ENCODE measurements around the gene HBD. TPM values are rescaled to one million over a fixed set of nuclear protein-coding genes. Genes with fewer than 3 reads are reported as not detected.

HBD gene
- total RNA-seq, 1 experiment from 2014 or later = not detected

DNA sequence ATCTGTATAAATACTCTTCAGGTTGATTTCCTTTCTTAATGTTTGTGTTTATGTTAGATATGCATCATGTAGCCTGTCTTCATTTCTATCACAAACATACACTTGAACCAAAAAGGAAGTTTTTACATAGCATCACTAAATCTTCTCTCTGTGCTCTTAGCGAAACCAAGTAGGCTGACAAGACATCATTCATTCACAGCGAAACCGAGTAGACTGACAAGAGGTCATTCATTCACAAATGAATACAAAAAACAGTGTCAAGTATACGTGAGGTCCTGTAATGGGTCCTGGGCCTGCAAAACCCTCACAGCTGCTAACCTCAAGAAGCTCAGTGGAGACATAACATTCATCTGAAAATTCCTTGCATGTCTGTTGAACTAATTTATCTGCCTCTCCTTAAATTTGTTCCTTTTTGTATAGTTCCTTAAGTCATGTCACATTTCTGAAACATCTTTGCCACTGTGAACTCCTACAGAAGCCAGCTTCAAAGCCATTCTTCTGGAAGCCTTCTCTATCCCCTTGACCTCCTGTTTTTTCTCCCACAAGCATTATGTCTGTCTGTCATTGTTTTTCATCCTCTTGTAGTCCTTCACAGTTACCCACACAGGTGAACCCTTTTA, 45.3 kb upstream of the HBD start:
- peaks cover 6% of the 10 kb centered on the region for H3K4me1 Mint-ChIP-seq (ENCODE audit: low read depth, unreplicated experiment)
- no peaks in the 10 kb centered on the region for H3K36me3 Mint-ChIP-seq (ENCODE audit: insufficient read depth, unreplicated experiment)
- H3K9me3 Mint-ChIP-seq (ENCODE audit: unreplicated experiment) = no peaks in the 10 kb centered on the region
- TF ChIP-seq, protein P1, sequence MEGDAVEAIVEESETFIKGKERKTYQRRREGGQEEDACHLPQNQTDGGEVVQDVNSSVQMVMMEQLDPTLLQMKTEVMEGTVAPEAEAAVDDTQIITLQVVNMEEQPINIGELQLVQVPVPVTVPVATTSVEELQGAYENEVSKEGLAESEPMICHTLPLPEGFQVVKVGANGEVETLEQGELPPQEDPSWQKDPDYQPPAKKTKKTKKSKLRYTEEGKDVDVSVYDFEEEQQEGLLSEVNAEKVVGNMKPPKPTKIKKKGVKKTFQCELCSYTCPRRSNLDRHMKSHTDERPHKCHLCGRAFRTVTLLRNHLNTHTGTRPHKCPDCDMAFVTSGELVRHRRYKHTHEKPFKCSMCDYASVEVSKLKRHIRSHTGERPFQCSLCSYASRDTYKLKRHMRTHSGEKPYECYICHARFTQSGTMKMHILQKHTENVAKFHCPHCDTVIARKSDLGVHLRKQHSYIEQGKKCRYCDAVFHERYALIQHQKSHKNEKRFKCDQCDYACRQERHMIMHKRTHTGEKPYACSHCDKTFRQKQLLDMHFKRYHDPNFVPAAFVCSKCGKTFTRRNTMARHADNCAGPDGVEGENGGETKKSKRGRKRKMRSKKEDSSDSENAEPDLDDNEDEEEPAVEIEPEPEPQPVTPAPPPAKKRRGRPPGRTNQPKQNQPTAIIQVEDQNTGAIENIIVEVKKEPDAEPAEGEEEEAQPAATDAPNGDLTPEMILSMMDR (IDR thresholded peaks at IDR 0.05; ENCODE audit: insufficient read depth in 1 of 2, low read depth in 1 of 2, low read length in 1 of 2, severe bottlenecking in 1 of 2, unreplicated experiment in 1 of 2) = no peak
- H3K4me3 Mint-ChIP-seq (ENCODE audit: unreplicated experiment) = no peak overlapping the region
- no peak for DNase-seq
- no peaks in the 10 kb centered on the region for H3K36me3 ChIP-seq (ENCODE audit: control insufficient read depth, insufficient read depth, low read length)
- H3K4me3 ChIP-seq (ENCODE audit: low read depth, low read length) = no peak overlapping the region
- no peak overlapping the region for H3K27ac Mint-ChIP-seq (ENCODE audit: unreplicated experiment)
- no peaks in the 10 kb centered on the region for H3K9me3 ChIP-seq
- H3K27me3 ChIP-seq (replicated peaks; ENCODE audit: control insufficient read depth, insufficient read depth, low read length) = no peaks in the 10 kb centered on the region
- CTCF ChIA-PET = no interaction called here
- intact Hi-C loops (cut with micrococcal nuclease; ENCODE audit: unreplicated experiment) = no loop called here
- no peaks in the 10 kb centered on the region for H3K27me3 Mint-ChIP-seq (ENCODE audit: insufficient read depth, unreplicated experiment)
- BruUV-seq (replicated peaks) = no TSS peak
- POLR2A ChIA-PET = no interaction called here
- no peaks in the 10 kb centered on the region for H3K4me1 ChIP-seq

DNA sequence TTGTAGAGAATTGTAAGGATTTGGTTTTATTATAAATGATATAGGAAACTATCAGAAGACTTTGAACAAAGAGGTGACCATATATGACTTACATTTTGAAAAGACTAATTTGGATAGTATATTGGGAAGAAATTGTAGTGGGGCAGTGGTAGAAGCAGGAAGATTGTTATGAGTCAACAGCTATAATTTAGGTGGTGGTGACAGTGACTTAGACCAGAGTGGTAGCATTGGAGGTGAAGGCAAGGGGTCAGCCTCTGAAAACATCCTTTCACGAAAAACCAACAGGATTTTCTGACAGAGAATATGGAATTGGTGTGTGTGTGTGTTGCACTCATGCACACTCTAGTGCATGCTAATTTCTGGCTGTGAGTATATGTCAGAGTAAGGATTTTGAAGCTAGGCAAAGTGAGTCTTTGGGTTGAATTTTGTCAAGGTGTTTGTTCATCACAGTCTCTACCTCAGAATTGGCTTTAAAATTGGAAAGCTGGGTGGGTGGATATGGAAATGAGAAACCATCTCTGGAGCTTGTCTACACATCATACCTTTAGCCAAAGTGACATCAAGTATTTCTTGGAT, 43.6 kb upstream of the HBD start:
- ChIA-PET CTCF (no interaction called here), POLR2A (no interaction called here)
- H3K36me3 ChIP-seq (ENCODE audit: control insufficient read depth, insufficient read depth, low read length) = no peaks in the 10 kb centered on the region
- BruUV-seq (replicated peaks) = no TSS peak
- Mint-ChIP-seq H3K9me3 (ENCODE audit: unreplicated experiment) (no peaks in the 10 kb centered on the region), H3K27me3 (ENCODE audit: insufficient read depth, unreplicated experiment) (no peaks in the 10 kb centered on the region), H3K27ac (ENCODE audit: unreplicated experiment) (no peak overlapping the region), H3K4me3 (ENCODE audit: unreplicated experiment) (no peak overlapping the region), H3K4me1 (ENCODE audit: low read depth, unreplicated experiment) (peaks cover 6% of the 10 kb centered on the region), H3K36me3 (ENCODE audit: insufficient read depth, unreplicated experiment) (no peaks in the 10 kb centered on the region)
- no peak overlapping the region for H3K4me3 ChIP-seq (ENCODE audit: low read depth, low read length)
- no peaks in the 10 kb centered on the region for H3K4me1 ChIP-seq
- TF ChIP-seq, protein P1 (IDR thresholded peaks at IDR 0.05; ENCODE audit: insufficient read depth in 1 of 2, low read depth in 1 of 2, low read length in 1 of 2, severe bottlenecking in 1 of 2, unreplicated experiment in 1 of 2) = no peak
- intact Hi-C loops (cut with micrococcal nuclease; ENCODE audit: unreplicated experiment) = no loop called here
- DNase-seq = no peak
- no peaks in the 10 kb centered on the region for H3K9me3 ChIP-seq
- no peaks in the 10 kb centered on the region; the same call in 1 of the 2 replicates for H3K27me3 ChIP-seq (replicated peaks; ENCODE audit: control insufficient read depth, insufficient read depth, low read length)

DNA sequence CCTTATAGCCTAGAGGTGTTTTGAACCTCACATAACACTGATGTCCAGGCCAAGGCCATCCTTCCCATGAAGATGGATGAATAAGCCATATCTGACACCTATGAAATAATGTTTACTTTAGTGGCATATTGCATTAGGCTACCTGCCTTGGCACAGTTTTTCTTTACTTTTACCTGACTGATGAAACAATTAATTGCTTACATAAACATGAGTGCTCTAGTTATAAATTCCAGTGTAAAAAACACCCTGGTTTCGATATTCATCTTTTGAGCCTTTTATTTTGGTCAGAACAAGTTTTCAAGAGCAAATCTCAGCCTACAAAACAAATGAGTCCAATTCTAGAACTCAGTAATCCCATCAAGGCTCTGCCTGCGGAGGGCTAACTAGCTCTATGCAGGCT, 42.4 kb upstream of the HBD start:
- ChIA-PET CTCF (no interaction called here), POLR2A (no interaction called here)
- no peaks in the 10 kb centered on the region for H3K9me3 Mint-ChIP-seq (ENCODE audit: unreplicated experiment)
- no peaks in the 10 kb centered on the region for H3K36me3 Mint-ChIP-seq (ENCODE audit: insufficient read depth, unreplicated experiment)
- intact Hi-C loops (cut with micrococcal nuclease; ENCODE audit: unreplicated experiment) = no loop called here
- H3K27ac Mint-ChIP-seq (ENCODE audit: unreplicated experiment) = no peak overlapping the region
- H3K27me3 Mint-ChIP-seq (ENCODE audit: insufficient read depth, unreplicated experiment) = no peaks in the 10 kb centered on the region
- H3K4me1 Mint-ChIP-seq (ENCODE audit: low read depth, unreplicated experiment) = peaks cover 6% of the 10 kb centered on the region
- H3K4me1 ChIP-seq = no peaks in the 10 kb centered on the region
- H3K27me3 ChIP-seq (replicated peaks; ENCODE audit: control insufficient read depth, insufficient read depth, low read length) = no peaks in the 10 kb centered on the region; the same call in 1 of the 2 replicates
- no peaks in the 10 kb centered on the region for H3K36me3 ChIP-seq (ENCODE audit: control insufficient read depth, insufficient read depth, low read length)
- DNase-seq = no peak
- no peak overlapping the region for H3K4me3 ChIP-seq (ENCODE audit: low read depth, low read length)
- TF ChIP-seq, protein P1 (IDR thresholded peaks at IDR 0.05; ENCODE audit: insufficient read depth in 1 of 2, low read depth in 1 of 2, low read length in 1 of 2, severe bottlenecking in 1 of 2, unreplicated experiment in 1 of 2) = no peak
- no peak overlapping the region for H3K4me3 Mint-ChIP-seq (ENCODE audit: unreplicated experiment)
- BruUV-seq (replicated peaks) = no TSS peak
- H3K9me3 ChIP-seq = no peaks in the 10 kb centered on the region

Data from Caco-2 (cell line).